T47D (cell line): ENCODE data around the gene UNC13B.

Source experiments
- DNase-seq, 2 experiments: peaks; one replicate each; pipeline versions ENCODE4 v3.0.0 to v3.0.0-alpha.2; 2011 to 2012; ENCODE audit warnings: low read depth in 1 of 2, low spot score in 1 of 2
- JUND ChIP-seq: IDR thresholded peaks from 2 replicates; pipeline ENCODE4 v1.6.1; 2012; ENCODE audit warnings: low read depth
- in situ Hi-C: cut with HindIII; loops from 2 replicates; pipeline ENCODE4 v1.10.0; 2016; ENCODE audit warnings: low sequenced_read_pairs, low pct_unique_long_range_greater_than_20kb

The UNC13B gene

DNA sequence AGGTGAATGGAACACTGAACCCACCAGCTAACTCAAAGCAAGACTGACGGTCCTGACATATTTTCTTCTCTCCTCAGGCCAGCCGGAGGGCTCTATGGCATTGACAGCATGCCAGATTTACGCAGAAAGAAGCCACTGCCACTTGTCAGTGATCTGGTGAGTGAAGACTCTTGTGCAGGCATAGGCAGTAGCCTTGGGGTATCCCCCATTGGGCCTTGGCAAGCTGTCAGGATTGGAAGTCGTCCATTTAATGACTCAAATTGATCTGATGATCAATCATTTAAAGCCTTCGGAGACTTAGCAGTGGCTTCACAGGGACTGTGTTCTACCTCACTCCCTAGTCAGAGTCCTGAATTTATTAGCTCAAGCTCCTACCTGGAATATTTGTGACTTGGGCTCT lies 208.4 kb downstream of the UNC13B start:
- in situ Hi-C loops = no loop called here
- no peak for DNase-seq
- no peak for TF ChIP-seq JUND

DNA sequence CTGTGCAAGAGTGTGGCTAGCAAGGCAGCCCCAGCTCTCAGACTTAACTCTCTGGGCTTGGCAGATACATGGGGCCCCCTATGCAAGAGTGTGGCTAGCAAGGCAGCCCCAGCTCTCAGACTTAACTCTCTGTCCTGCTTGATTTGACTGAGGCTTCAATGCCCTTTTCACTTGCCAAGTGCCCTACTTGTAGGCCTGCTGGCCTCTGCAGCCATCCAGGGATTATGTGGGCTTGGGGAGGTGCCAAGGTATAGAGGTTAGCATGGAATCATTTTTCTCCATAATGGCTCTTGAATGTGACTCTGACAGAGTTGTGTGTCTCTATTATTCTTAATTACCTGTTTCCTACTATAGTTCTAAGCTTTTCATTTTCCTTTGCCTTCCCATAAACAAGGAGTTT lies 212.6 kb downstream of the UNC13B start:
- TF ChIP-seq JUND = no peak

DNA sequence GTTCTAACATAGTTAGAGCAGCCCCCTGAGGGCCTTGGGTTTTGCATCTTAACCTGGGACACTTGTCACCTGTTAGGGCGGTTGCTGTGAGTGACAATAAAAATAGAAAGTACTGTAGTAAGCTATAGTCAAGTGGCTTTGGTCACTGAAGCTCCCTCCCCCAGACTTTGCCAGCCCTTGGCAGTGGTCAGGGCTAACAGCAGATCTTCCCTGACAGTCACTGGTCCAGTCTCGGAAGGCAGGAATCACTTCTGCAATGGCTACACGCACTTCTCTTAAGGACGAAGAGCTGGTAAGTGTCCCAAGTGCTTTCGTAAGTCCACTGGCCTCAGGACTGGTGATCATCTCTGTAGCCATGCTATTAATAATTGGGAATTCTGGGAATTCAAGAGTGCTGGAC lies 213.1 kb downstream of the UNC13B start:
- in situ Hi-C loops = no loop called here
- DNase-seq = no peak
- no peak for TF ChIP-seq JUND

More for the DNA sequence above, 212.6 kb downstream of the UNC13B start:
- no peak for DNase-seq
- in situ Hi-C loops = no loop called here

DNA sequence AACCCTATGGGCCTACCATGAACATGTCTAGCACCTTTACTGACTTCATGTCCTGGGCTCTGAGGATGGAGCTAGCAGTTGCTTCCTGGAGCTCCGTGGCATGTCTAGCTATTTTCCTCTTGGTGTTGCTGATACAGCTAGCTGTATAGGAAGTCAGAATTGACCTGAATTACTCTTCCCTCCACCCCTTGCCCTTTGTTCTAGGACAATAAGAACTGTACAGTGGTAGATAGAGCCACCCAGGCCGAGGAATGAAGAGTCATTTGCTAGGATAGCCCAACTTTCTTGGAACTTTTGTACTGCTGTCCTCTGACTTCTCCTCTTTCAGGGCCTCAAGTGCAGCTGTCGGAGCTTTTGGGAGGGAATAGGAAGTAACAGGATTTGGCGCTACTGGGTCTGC lies 218.2 kb downstream of the UNC13B start:
- no peak for DNase-seq
- in situ Hi-C loops = no loop called here
- no peak for TF ChIP-seq JUND

DNA sequence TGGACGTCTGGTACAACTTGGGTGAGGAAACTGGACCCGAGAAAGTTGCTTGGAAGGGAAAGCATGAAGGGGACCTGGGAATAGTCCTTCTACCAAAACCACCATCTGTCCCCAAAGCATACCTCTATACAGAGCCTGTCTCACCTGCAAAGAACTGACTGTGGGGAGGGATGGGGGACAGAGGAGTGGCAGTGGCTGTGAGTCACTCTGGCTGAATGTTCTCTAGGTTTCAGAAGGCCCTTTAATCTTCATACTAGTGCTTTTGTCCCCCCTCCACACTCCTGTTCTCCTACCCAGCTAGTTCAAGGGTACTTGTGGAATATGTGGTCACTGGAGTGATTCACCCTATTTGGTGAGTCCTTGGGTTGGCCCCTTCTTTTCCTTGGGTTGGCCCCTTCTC lies 218.8 kb downstream of the UNC13B start:
- no peak for DNase-seq
- in situ Hi-C loops = no loop called here
- TF ChIP-seq JUND = no peak

DNA sequence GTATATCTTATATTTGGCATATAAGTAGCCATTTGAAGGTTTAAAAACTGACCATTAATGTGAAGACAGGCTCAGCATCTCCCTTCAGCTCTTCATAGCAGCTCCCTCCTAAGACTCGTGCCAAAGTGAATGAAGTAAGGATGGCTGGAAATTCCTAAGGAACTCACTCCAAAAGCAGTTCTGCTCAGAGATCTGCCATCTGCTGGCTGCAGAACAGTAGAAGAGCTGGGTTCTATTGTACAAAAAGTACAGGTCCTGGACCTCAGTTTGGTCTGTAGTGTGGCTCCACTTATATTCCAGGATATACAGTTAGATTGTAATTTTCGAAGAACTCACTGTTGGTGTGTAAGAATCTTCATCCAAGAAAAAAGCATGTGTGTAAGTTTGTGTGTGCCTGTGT lies 223.2 kb downstream of the UNC13B start:
- in situ Hi-C loops = no loop called here
- DNase-seq = peak; percentile 5 to 51
- no peak for TF ChIP-seq JUND

DNA sequence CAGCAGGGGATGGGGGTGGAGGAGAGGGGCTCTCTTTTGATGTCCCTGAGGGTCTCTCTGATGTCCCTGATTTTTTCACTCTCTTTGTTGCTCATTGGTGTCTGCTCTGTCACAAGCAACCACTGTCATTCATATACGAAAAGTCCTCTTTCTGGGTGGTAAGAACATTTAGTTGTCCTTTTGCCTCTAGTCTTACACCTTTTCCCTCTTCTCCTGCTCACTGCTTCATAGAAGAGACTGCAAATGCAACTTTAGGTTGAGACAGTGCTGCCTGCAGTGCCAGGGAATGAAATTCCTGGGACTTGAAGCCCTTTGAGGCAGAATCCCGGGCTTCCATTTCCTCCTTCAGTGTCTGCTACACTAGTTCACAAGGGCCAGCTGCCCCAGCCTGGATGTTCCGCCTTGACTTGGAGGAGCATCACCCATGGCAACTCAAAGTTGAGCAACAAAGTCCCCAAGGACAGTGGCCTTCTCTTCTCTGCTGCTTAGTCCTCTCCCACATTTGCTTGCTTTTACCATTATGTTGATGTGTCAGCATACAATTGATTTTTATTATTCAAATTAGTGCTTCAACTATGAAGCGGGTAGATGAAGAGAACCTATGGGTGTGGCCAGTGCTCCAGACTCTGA lies 233.4 kb downstream of the UNC13B start:
- TF ChIP-seq JUND = no peak
- no peak for DNase-seq

DNA sequence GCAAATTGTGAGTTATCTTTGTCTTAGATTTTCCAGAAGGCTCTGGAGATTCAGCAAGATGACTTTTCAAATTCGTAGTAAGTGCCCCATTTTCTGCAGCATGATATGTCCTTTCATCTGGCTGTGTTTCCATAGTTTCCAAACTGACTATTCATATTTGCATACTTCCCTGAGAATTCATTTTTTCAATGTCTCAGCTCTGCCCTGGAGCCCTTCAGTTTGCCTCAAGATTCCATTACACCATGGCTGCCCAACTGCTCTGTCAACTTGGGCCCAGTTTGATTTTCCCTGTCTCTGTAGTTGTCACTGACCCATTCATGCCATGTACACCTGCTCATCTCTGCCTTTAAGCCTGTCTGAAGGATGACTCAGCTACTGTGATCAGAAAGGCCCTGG lies 233.9 kb downstream of the UNC13B start:
- in situ Hi-C loops = no loop called here
- DNase-seq = no peak
- no peak for TF ChIP-seq JUND

More for the DNA sequence above, 233.4 kb downstream of the UNC13B start:
- in situ Hi-C loops = no loop called here

DNA sequence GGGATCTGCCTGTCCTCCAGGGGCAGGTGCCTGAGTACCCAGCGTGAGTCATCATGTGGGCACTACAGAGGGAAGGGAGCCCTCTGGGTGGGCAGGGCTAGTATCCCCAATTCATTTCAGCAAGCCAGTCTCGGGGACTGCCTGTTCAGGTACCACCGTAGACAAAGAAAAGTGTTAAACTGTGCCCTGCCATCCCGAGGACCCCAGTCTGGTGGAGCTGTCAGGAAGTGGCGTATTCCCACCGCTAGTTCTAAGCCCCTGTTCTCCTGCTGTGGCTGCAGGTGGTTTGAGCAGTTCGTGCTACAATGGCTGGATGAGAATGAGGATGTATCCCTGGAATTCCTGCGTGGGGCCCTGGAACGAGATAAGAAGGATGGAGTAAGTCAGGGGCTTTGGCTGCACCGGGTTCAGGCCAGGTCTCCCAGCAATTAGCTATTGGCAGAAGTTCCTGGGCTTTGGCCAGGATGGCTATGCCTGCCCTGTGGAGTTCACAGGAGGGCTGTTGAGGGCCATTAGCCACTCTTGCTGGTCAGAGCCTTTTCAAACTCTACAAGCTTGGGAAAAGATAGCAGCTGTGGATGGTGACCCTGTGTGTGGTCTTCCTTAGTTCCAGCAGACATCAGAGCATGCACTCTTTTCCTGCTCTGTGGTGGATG lies 234.9 kb downstream of the UNC13B start:
- no peak for TF ChIP-seq JUND
- in situ Hi-C loops = no loop called here

DNA sequence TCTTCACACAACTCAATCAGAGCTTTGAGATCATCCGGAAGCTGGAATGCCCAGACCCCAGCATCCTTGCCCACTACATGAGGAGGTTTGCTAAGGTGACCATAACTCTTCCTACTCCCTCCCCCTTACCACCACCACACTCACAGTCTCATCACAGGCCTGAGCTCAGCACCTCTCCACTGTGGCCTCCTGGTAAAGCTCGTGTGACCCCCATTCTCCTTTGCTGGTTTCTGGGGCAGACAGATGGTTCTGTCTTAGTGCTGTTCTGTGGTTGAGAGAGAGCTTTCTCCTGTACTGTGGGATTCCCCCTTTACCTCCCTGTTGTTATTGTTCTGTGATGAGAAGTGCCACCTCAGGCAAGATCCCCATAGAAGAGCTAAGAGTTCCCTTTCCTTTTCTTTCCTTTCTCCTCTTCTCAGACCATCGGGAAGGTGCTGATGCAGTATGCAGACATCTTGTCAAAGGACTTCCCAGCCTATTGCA lies 235.4 kb downstream of the UNC13B start:
- no peak for DNase-seq
- TF ChIP-seq JUND = no peak
- in situ Hi-C loops = no loop called here

More for the DNA sequence above, 234.9 kb downstream of the UNC13B start:
- no peak for DNase-seq

DNA sequence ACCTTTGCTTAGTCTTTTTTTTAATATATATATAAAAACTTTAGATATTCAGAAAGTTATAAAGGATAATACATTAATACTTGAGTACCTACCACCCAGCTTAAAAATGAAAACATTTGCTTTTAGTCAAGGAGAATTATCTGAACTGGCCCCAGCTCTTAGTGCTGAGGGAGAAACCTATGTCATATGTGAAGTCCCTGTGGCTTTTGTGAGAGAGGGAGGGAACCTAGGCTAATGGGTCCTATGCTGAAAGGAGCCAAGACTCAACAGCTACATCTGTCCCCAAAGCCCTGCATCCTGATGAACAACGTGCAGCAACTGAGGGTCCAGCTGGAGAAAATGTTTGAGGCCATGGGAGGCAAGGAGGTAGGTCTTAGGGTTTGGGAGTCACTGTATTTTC lies 236.1 kb downstream of the UNC13B start:
- no peak for TF ChIP-seq JUND
- DNase-seq = no peak
- in situ Hi-C loops = no loop called here

DNA sequence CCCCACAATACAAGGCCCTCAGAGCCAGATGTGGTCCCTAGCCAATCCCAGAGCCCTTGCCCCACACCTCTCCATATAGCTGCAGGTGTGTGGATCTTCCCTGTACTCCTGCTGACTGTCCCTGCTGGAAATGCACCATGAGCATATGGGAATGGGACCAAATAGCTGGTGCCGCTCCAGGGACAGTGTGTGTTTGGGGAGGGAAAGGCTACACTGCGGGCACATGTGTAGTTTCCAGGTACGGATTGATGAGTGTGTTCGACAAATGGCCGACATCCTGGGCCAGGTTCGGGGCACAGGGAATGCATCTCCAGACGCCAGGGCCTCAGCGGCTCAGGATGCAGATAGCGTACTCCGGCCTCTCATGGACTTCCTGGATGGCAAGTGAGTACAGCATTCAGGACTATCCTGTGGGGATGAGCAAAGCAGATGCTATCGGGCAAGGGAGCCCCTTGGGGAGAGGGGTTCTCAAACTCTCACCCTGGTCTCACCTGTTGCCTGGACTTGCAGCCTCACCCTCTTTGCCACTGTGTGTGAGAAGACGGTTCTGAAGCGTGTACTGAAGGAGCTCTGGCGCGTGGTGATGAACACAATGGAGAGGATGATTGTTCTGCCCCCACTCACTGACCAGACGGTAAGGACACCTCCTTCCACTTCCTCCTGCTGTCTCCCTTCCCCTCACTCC lies 237.0 kb downstream of the UNC13B start:
- in situ Hi-C loops = no loop called here
- no peak for TF ChIP-seq JUND
- DNase-seq = no peak

DNA sequence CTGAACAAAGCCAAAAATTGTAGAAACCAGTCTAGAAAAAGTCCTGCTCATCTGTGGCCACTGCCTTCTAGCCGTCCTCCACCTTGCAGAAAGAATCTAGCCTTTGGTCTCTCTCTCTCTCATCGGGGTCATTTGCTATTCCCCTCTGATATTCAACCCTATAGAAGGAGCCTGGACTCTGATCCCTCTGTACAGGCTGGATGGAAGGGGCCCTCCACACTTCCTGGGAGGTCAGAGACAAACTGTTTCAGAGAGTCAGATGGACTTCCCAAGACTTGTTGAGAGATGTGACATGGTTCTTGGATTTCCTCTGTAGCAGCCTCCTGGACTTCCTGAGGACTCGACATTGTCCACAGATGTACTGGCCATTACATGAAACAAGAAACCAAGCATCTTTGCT lies 243.1 kb downstream of the UNC13B start:
- TF ChIP-seq JUND = no peak
- in situ Hi-C loops = no loop called here

More for the DNA sequence above, 243.1 kb downstream of the UNC13B start:
- no peak for DNase-seq
